ENCODE data around the gene PSME3. TPM values are rescaled to one million over a fixed set of nuclear protein-coding genes. Genes with fewer than 3 reads are reported as not detected.

The PSME3 gene
- total and polyA plus RNA-seq, 2 of the 13 experiments (the other 11 are each of a cell fraction or from before 2014, with no cell fraction given): 66.3 to 135 TPM

GRCh38 chr17:42878123-42878880, 45.1 kb downstream of the PSME3 start (continued):
- TF ChIP-seq ZNF296 (CRISPR knock-in tag; conservative IDR thresholded peaks at IDR 0.05) (no peak), ZNF276 (CRISPR knock-in tag; IDR thresholded peaks at IDR 0.05; ENCODE audit: low read depth) (no peak), BCL3 (CRISPR knock-in tag; IDR thresholded peaks at IDR 0.05) (no peak), ZNF674 (CRISPR knock-in tag; IDR thresholded peaks at IDR 0.05; ENCODE audit: low read depth) (no peak), ZNF780A (CRISPR knock-in tag; IDR thresholded peaks at IDR 0.05) (no peak), ZNF496 (CRISPR knock-in tag; IDR thresholded peaks at IDR 0.05; ENCODE audit: insufficient replicate concordance) (no peak), E2F1 (CRISPR knock-in tag; IDR thresholded peaks at IDR 0.05) (no peak), RXRA (CRISPR knock-in tag; IDR thresholded peaks at IDR 0.05) (peak; percentile 84), ZNF431 (CRISPR knock-in tag; IDR thresholded peaks at IDR 0.05; ENCODE audit: borderline replicate concordance, low read depth) (0 out of 2 replicates have a peak, but pooled peaks have one; percentile 18), U2AF2 (IDR thresholded peaks at IDR 0.05; ENCODE audit: low read depth, low read length) (no peak), ZNF430 (CRISPR knock-in tag; IDR thresholded peaks at IDR 0.05) (no peak), ZSCAN9 (CRISPR knock-in tag; IDR thresholded peaks at IDR 0.05; ENCODE audit: borderline replicate concordance) (no peak), ADNP (CRISPR knock-in tag; IDR thresholded peaks at IDR 0.05) (no peak), NFYB (CRISPR knock-in tag; IDR thresholded peaks at IDR 0.05) (no peak), SP1 (IDR thresholded peaks at IDR 0.05) (no peak), SP1 (CRISPR knock-in tag; IDR thresholded peaks at IDR 0.05) (no peak), ZNF639 (CRISPR knock-in tag; conservative IDR thresholded peaks at IDR 0.05) (no peak), GATAD1 (CRISPR knock-in tag; IDR thresholded peaks at IDR 0.05) (no peak), ZNF597 (CRISPR knock-in tag; IDR thresholded peaks at IDR 0.05) (no peak), JARID2 (CRISPR knock-in tag; IDR thresholded peaks at IDR 0.05; ENCODE audit: insufficient replicate concordance) (no peak), ZSCAN31 (CRISPR knock-in tag; IDR thresholded peaks at IDR 0.05; ENCODE audit: low read depth) (no peak; the same call in 1 of the 2 replicates), KLF11 (CRISPR knock-in tag; IDR thresholded peaks at IDR 0.05) (no peak), PTBP1 (IDR thresholded peaks at IDR 0.05; ENCODE audit: low read depth, low read length, poor library complexity, severe bottlenecking) (no peak), ZNF543 (CRISPR knock-in tag; IDR thresholded peaks at IDR 0.05) (peak; percentile 51; the same call in 1 of the 2 replicates), ZNF766 (CRISPR knock-in tag; IDR thresholded peaks at IDR 0.05; ENCODE audit: borderline replicate concordance) (no peak)

Data from HepG2 (cell line).